DND-41 (cell line): ENCODE data around the gene MEIG1.

Experiments used
- ATAC-seq: fragments of 200-7000 bp; cut with Tn5 transposase; 3 replicates; pipeline ENCODE4 v1.9.1; 2021; ENCODE audit warnings: low read depth; ENCODE audit not compliant: insufficient read depth
- DNase-seq: peaks from one replicate; pipeline ENCODE4 v3.0.0-alpha.2; 2020
- H2AFZ ChIP-seq: 2 replicates; pipeline ENCODE4 v1.6.0; 2012; ENCODE audit warnings: low read depth, low read length
- H3K27ac ChIP-seq: 2 replicates; pipeline ENCODE4 v1.5.1; 2012; ENCODE audit warnings: low read length, inconsistent platforms
- H3K27me3 ChIP-seq: fragments of 200-600 bp; sonication (generic); 2 replicates; pipeline ENCODE4 v1.6.0; 2012; ENCODE audit warnings: low read length, mild to moderate bottlenecking, inconsistent platforms; ENCODE audit not compliant: insufficient read depth, poor library complexity
- H3K36me3 ChIP-seq: 2 replicates; pipeline ENCODE4 v1.5.1; 2012; ENCODE audit warnings: low read length, inconsistent platforms; ENCODE audit not compliant: insufficient read depth
- H3K4me1 ChIP-seq: 2 replicates; pipeline ENCODE4 v1.5.1; 2012; ENCODE audit warnings: mild to moderate bottlenecking, low read length; ENCODE audit not compliant: insufficient read depth
- H3K4me2 ChIP-seq: 2 replicates; pipeline ENCODE4 v1.6.0; 2012; ENCODE audit warnings: mild to moderate bottlenecking, moderate library complexity, low read length, inconsistent platforms; ENCODE audit not compliant: insufficient read depth
- H3K4me3 ChIP-seq, 2 experiments: fragments of 200-600 bp in 1 of 2; shearing (Covaris generic) in 1 of 2; 2 replicates each; pipeline ENCODE4 v1.5.1; 2012 to 2016; ENCODE audit warnings: inconsistent platforms in 2 of 2, low read length in 2 of 2, mild to moderate bottlenecking in 2 of 2, low read depth in 1 of 2, moderate library complexity in 1 of 2
- H3K79me2 ChIP-seq: 2 replicates; pipeline ENCODE4 v1.6.0; 2012; ENCODE audit warnings: low read length, inconsistent platforms; ENCODE audit not compliant: insufficient read depth
- H3K9ac ChIP-seq: 2 replicates; pipeline ENCODE4 v1.6.0; 2012; ENCODE audit warnings: low read depth, mild to moderate bottlenecking, inconsistent platforms, low read length, moderate library complexity
- H3K9me3 ChIP-seq: 2 replicates; pipeline ENCODE4 v1.5.1; 2012; ENCODE audit warnings: low read length, moderate library complexity, mild to moderate bottlenecking, inconsistent platforms; ENCODE audit not compliant: insufficient read depth, severe bottlenecking
- H4K20me1 ChIP-seq: 2 replicates; pipeline ENCODE4 v1.6.0; 2012; ENCODE audit warnings: low read length; ENCODE audit not compliant: insufficient read depth
- CTCF ChIP-seq: IDR thresholded peaks from 2 replicates; pipeline ENCODE4 v1.5.1; 2012; ENCODE audit warnings: borderline replicate concordance, low read length, moderate library complexity, mild to moderate bottlenecking; ENCODE audit not compliant: poor library complexity, severe bottlenecking; ENCODE audit errors: extremely low read depth
- EZH2 ChIP-seq: IDR thresholded peaks from 3 replicates; pipeline ENCODE4 v1.6.1; 2012; ENCODE audit warnings: borderline replicate concordance, low read depth, mild to moderate bottlenecking, moderate library complexity, low read length, inconsistent platforms; ENCODE audit not compliant: severe bottlenecking

The MEIG1 gene

GRCh38 chr10:14959221-14960057 lies at the start of gene MEIG1:
MEIG1 (plus strand) TSS chr10:14959388; CDS start chr10:14966469, 7,081 bp downstream.
- H3K9ac ChIP-seq: peak within 1 kb of the TSS; percentile 82
- H3K27ac ChIP-seq: peak within 1 kb of the TSS; percentile 91
- peak within 1 kb of the TSS; percentile 72 for H3K4me2 ChIP-seq
- no peaks in the 10 kb centered on the region for H3K9me3 ChIP-seq
- DNase-seq (peak; percentile 96), ATAC-seq (peak; percentile 91)
- peak within 1 kb of the TSS; percentile 84 for H2AFZ ChIP-seq
- H3K4me3 ChIP-seq: peak within 1 kb of the TSS; percentile 65 to 73
- no peaks in the 10 kb centered on the region for H3K27me3 ChIP-seq
- H3K36me3 ChIP-seq: no peaks in the 10 kb centered on the region
- H4K20me1 ChIP-seq: no peaks in the 10 kb centered on the region
- peaks cover 10% of the 10 kb centered on the region for H3K79me2 ChIP-seq
- no peak for TF ChIP-seq CTCF
- TF ChIP-seq EZH2: no peak
- peaks cover 29% of the 10 kb centered on the region for H3K4me1 ChIP-seq

- Histone ChIP-seq H3K4me1 (no peaks in the 10 kb centered on the region), H3K4me3 (no peak overlapping the region), H4K20me1 (no peaks in the 10 kb centered on the region), H3K9ac (no peak overlapping the region), H3K27ac (no peak overlapping the region), H3K79me2 (peaks cover 8% of the 10 kb centered on the region), H3K9me3 (peaks cover 8% of the 10 kb centered on the region), H3K36me3 (peaks cover 92% of the 10 kb centered on the region), H2AFZ (no peak overlapping the region), H3K4me2 (no peak overlapping the region), H3K27me3 (no peaks in the 10 kb centered on the region)
- no peak for ATAC-seq
- TF ChIP-seq CTCF (no peak), EZH2 (no peak)
- DNase-seq: no peak
Measured at GRCh38 chr10:14910953-14911352, 48.2 kb upstream of the MEIG1 start.

GRCh38 chr10:14911801-14912200 lies 47.4 kb upstream of the MEIG1 start:
- ATAC-seq (no peak), DNase-seq (no peak)
- H3K79me2 ChIP-seq: peaks cover 8% of the 10 kb centered on the region

More at GRCh38 chr10:14911801-14912200, 47.4 kb upstream of the MEIG1 start:
- Histone ChIP-seq H3K9ac (no peak overlapping the region), H3K9me3 (peaks cover 9% of the 10 kb centered on the region), H3K36me3 (peaks cover 92% of the 10 kb centered on the region), H2AFZ (no peak overlapping the region), H4K20me1 (no peaks in the 10 kb centered on the region), H3K27ac (no peak overlapping the region), H3K4me3 (no peak overlapping the region), H3K4me2 (no peak overlapping the region), H3K27me3 (no peaks in the 10 kb centered on the region), H3K4me1 (no peaks in the 10 kb centered on the region)
- TF ChIP-seq CTCF (no peak), EZH2 (no peak)
